Coronary artery (tissue), 2 donors: ENCODE measurements around the gene PDGFRB.

ENCODE experiments used
- DNase-seq: peaks from one replicate; pipeline ENCODE4 v3.0.0-alpha.2; 2017; ENCODE audit warnings: low spot score
- H3K27ac ChIP-seq, 2 donors: fragments of 200-600 bp; sonication (generic); one replicate each; pipeline ENCODE4 v1.5.1; 2016 to 2019
- H3K4me3 ChIP-seq: fragments of 200-600 bp; sonication (generic); 2 replicates; pipeline ENCODE4 v1.5.1; 2016; ENCODE audit warnings: mild to moderate bottlenecking, moderate library complexity
- TF ChIP-seq, protein P1 (sequence below): fragments of 200-600 bp; sonication (generic); IDR thresholded peaks from one replicate; pipeline ENCODE4 v1.5.1; 2019; ENCODE audit warnings: antibody characterized with exemption

Gene PDGFRB

DNA sequence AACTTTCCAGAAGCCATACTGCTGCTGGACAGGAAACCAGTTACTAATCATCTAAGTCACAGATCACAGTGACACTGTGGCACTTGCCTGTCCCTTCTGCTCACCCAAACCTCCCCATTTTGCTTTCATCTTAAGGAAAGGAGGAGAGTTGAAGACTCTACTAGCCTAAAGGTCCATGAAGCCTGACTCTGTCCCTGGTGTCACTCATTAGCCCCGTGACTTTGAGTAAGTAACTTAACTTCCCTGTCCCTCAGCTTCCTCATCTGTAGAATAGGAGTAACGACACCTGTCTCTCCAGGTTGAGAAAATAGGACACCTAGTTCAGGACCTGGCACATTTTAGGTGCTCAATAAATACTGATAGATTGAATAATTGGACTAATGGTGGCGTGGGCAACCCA is 33.7 kb upstream of the PDGFRB start:
- Histone ChIP-seq H3K4me3 (no peak overlapping the region), H3K27ac (no peak overlapping the region)
- TF ChIP-seq, protein P1, sequence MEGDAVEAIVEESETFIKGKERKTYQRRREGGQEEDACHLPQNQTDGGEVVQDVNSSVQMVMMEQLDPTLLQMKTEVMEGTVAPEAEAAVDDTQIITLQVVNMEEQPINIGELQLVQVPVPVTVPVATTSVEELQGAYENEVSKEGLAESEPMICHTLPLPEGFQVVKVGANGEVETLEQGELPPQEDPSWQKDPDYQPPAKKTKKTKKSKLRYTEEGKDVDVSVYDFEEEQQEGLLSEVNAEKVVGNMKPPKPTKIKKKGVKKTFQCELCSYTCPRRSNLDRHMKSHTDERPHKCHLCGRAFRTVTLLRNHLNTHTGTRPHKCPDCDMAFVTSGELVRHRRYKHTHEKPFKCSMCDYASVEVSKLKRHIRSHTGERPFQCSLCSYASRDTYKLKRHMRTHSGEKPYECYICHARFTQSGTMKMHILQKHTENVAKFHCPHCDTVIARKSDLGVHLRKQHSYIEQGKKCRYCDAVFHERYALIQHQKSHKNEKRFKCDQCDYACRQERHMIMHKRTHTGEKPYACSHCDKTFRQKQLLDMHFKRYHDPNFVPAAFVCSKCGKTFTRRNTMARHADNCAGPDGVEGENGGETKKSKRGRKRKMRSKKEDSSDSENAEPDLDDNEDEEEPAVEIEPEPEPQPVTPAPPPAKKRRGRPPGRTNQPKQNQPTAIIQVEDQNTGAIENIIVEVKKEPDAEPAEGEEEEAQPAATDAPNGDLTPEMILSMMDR = no peak
- no peak for DNase-seq

DNA sequence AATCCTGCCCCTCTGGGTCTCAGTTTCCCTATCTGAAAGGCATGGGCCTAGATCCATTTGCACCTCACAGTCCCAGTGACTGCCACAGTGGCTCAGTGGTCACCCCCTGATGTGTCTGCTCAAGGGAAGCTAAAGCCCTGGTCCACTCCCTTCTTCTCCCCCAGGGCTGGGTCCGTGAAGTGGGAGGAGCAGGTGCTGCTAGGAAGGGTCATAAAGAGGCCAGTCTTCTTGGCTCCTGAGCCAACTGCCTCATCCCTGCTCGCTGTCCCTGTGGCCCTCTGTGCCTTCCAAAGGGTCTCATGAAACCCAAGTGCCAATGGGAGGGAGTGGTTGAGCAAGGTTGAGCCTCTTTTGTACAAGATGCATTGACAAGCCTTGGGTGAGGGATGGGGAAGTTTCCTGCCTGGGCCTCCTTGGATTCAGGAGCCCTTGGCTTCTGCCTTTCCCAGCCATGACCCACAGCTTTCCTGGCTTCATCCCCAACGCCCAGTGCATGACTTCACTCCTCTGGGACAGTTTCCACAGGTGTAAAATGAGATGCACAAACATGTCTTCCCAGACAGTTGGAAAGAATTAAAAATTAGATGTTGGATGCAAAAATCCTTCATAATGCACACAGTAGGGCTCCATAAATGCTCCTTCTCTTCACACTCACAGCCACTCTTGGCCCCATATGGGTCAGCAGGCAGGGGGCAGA is 32.6 kb upstream of the PDGFRB start:
- no peak for DNase-seq
- TF ChIP-seq, protein P1 = no peak
- Histone ChIP-seq H3K4me3 (no peak overlapping the region), H3K27ac (no peak overlapping the region)

DNA sequence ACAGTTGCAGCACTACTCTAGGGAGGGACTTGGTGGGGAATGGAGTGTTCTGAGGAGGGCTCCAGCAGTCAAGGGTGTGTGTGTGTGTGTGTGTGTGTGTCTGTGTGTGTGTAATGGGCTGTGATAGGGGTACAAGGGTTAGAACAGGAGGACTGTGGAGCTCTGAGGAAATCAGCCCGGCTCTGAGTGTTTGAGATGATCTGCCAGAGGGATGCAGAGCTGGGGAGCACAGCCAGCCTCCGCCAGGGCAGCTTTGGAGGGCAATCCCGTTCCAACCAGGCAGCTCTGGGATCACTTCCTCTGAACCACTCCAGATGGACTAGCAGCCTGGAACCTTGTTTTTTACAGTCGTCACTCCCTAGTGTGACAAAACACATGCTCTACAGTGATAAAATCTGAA is 31.3 kb upstream of the PDGFRB start:
- TF ChIP-seq, protein P1 = no peak
- Histone ChIP-seq H3K4me3 (no peak overlapping the region), H3K27ac (no peak overlapping the region)
- no peak for DNase-seq

DNA sequence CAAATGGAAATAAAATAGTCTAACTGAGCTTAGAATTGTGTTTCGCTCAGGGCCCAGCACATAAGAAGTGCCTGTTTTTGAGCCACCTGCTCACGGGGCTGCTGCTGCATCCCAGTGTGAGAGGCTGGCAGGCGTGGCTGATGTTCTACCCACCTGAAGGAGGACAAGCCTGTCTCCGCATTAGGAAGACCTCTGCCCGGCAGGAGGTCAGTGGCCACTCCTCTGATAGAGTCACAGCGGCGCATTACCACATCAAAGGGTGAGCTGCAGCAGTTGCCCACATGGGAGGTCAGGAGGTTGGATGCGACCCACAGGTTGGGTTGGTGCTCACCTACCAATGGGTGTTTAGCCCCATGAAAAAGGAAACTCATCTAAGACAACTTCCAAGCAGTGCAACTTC is 30.5 kb upstream of the PDGFRB start:
- H3K27ac ChIP-seq = no peak overlapping the region

DNA sequence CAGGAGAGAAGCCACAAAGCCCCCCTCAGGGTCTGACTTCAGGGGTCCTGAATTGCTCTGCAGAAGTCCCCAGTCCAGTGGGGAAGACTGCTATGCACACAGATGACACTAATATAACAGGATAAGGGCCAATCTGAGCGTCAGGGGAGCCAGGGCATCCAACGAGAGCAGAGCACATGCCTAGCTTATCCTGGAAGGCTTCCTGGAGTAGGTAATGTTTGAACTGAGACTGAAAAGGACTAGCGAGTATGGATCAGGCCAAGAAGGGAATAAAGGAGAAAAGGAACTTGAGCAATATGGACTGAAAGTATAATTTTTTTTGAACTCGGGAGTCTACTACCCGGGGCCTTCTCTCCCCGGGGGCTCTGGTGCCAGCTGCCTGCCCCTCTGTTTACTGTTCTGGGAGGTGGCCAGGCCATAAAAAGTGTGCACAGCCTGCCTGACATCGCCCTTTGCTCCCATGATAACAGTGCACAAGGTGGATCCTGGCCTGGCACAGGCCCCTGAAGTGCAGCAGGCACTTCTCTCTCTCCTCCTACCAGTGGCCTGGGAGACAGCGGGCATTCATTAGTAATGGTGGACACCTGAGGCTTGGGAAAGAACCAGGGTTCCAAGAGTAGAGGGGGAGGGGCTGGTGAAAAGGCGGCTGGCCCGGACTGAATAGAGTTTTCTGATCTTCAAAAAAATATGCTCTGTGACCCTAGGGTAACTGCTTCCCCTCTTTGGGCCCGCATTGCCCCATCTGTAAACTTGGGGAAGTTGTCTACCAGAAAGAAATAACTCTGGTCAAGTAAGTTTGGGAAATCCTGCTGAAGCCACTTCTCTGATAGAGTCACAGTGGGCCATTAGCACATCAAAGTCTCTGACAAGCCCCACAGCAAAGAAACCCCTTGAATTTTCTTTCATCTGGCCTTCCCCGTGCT is 29.6 kb upstream of the PDGFRB start:
- no peak overlapping the region for H3K4me3 ChIP-seq
- TF ChIP-seq, protein P1 = no peak
- no peak overlapping the region for H3K27ac ChIP-seq
- DNase-seq = no peak

More for the DNA sequence above, 30.5 kb upstream of the PDGFRB start:
- TF ChIP-seq, protein P1 = no peak
- DNase-seq = no peak
- no peak overlapping the region for H3K4me3 ChIP-seq

DNA sequence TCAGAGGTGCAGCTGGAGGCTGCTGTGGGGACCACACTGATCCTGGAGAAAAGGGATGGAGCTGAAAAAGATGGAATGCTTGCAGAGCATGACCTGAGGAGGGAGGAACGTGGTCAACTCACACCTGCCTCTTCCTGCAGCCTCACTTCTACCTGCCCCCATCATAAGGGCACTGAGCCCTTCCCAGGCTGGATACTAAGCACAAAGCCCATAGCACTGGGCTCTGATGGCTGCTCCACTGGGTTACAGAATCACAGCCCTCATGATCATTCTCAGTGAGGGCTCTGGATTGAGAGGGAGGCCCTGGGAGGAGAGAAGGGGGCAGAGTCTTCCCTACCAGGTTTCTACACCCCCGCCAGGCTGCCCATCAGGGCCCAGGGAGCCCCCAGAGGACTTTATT is 28.4 kb upstream of the PDGFRB start:
- Histone ChIP-seq H3K4me3 (no peak overlapping the region), H3K27ac (no peak overlapping the region)
- no peak for DNase-seq
- TF ChIP-seq, protein P1 = no peak
